ENCODE measurements around the gene TMEM129.

Gene TMEM129

GRCh38 chr4:1740021-1740545 is 19.0 kb upstream of the TMEM129 start:
- FAIRE-seq (no peak), DNase-seq (ENCODE audit: insufficient read length) (no peak)
- no peak for TF ChIP-seq POLR2A (IDR thresholded peaks at IDR 0.05; ENCODE audit: low read depth, low read length)
- no peak for TF ChIP-seq POLR2AphosphoS5 (IDR thresholded peaks at IDR 0.05; ENCODE audit: low read depth, low read length)
- no peak for TF ChIP-seq TAF1 (IDR thresholded peaks at IDR 0.05; ENCODE audit: borderline replicate concordance, low read depth, low read length)

GRCh38 chr4:1739358-1739757 is 18.2 kb upstream of the TMEM129 start:
- FAIRE-seq (no peak), DNase-seq (ENCODE audit: insufficient read length) (no peak)
- TF ChIP-seq POLR2AphosphoS5 (IDR thresholded peaks at IDR 0.05; ENCODE audit: low read depth, low read length): no peak
- no peak for TF ChIP-seq TAF1 (IDR thresholded peaks at IDR 0.05; ENCODE audit: borderline replicate concordance, low read depth, low read length)

- TF ChIP-seq POLR2AphosphoS5 (IDR thresholded peaks at IDR 0.05; ENCODE audit: low read depth, low read length) (no peak), POLR2A (IDR thresholded peaks at IDR 0.05; ENCODE audit: low read depth, low read length) (no peak), TAF1 (IDR thresholded peaks at IDR 0.05; ENCODE audit: borderline replicate concordance, low read depth, low read length) (no peak)
- FAIRE-seq: no peak
- no peak for DNase-seq (ENCODE audit: insufficient read length)
Measured at GRCh38 chr4:1738410-1738809, 17.3 kb upstream of the TMEM129 start.

- no peak for FAIRE-seq
- DNase-seq (ENCODE audit: insufficient read length): no peak
- TF ChIP-seq TAF1 (IDR thresholded peaks at IDR 0.05; ENCODE audit: borderline replicate concordance, low read depth, low read length) (no peak), POLR2A (IDR thresholded peaks at IDR 0.05; ENCODE audit: low read depth, low read length) (no peak), POLR2AphosphoS5 (IDR thresholded peaks at IDR 0.05; ENCODE audit: low read depth, low read length) (no peak)
Measured at GRCh38 chr4:1737666-1738065, 16.5 kb upstream of the TMEM129 start.

- TF ChIP-seq POLR2AphosphoS5 (IDR thresholded peaks at IDR 0.05; ENCODE audit: low read depth, low read length): no peak
- TF ChIP-seq POLR2A (IDR thresholded peaks at IDR 0.05; ENCODE audit: low read depth, low read length): no peak
- TF ChIP-seq TAF1 (IDR thresholded peaks at IDR 0.05; ENCODE audit: borderline replicate concordance, low read depth, low read length): no peak
- FAIRE-seq (no peak), DNase-seq (ENCODE audit: insufficient read length) (no peak)
Measured at GRCh38 chr4:1736812-1737211, 15.7 kb upstream of the TMEM129 start.

GRCh38 chr4:1735215-1735614 is 14.1 kb upstream of the TMEM129 start:
- FAIRE-seq (no peak), DNase-seq (ENCODE audit: insufficient read length) (no peak)
- no peak for TF ChIP-seq TAF1 (IDR thresholded peaks at IDR 0.05; ENCODE audit: borderline replicate concordance, low read depth, low read length)

GRCh38 chr4:1732911-1733310 is 11.8 kb upstream of the TMEM129 start:
- no peak for TF ChIP-seq TAF1 (IDR thresholded peaks at IDR 0.05; ENCODE audit: borderline replicate concordance, low read depth, low read length)
- no peak for TF ChIP-seq POLR2A (IDR thresholded peaks at IDR 0.05; ENCODE audit: low read depth, low read length)
- no peak; the same call in 1 of the 2 replicates for TF ChIP-seq POLR2AphosphoS5 (IDR thresholded peaks at IDR 0.05; ENCODE audit: low read depth, low read length)
- FAIRE-seq (no peak), DNase-seq (ENCODE audit: insufficient read length) (no peak)

- TF ChIP-seq POLR2AphosphoS5 (IDR thresholded peaks at IDR 0.05; ENCODE audit: low read depth, low read length) (no peak), TAF1 (IDR thresholded peaks at IDR 0.05; ENCODE audit: borderline replicate concordance, low read depth, low read length) (no peak), POLR2A (IDR thresholded peaks at IDR 0.05; ENCODE audit: low read depth, low read length) (no peak)
- DNase-seq (ENCODE audit: insufficient read length): no peak
- FAIRE-seq: no peak
Measured at GRCh38 chr4:1731180-1731579, 10.1 kb upstream of the TMEM129 start.

GRCh38 chr4:1730532-1731135 is 9.5 kb upstream of the TMEM129 start:
- no peak for FAIRE-seq
- TF ChIP-seq POLR2A (IDR thresholded peaks at IDR 0.05; ENCODE audit: low read depth, low read length) (no peak), TAF1 (IDR thresholded peaks at IDR 0.05; ENCODE audit: borderline replicate concordance, low read depth, low read length) (no peak), POLR2AphosphoS5 (IDR thresholded peaks at IDR 0.05; ENCODE audit: low read depth, low read length) (no peak)
- no peak for DNase-seq (ENCODE audit: insufficient read length)

GRCh38 chr4:1728061-1728980 is 7.2 kb upstream of the TMEM129 start:
- DNase-seq (ENCODE audit: insufficient read length) (no peak), FAIRE-seq (no peak)
- TF ChIP-seq POLR2AphosphoS5 (IDR thresholded peaks at IDR 0.05; ENCODE audit: low read depth, low read length): no peak
- TF ChIP-seq TAF1 (IDR thresholded peaks at IDR 0.05; ENCODE audit: borderline replicate concordance, low read depth, low read length): no peak
- TF ChIP-seq POLR2A (IDR thresholded peaks at IDR 0.05; ENCODE audit: low read depth, low read length): no peak

GRCh38 chr4:1727117-1728031 is 6.3 kb upstream of the TMEM129 start:
- no peak for FAIRE-seq
- TF ChIP-seq POLR2A (IDR thresholded peaks at IDR 0.05; ENCODE audit: low read depth, low read length) (no peak), TAF1 (IDR thresholded peaks at IDR 0.05; ENCODE audit: borderline replicate concordance, low read depth, low read length) (no peak), POLR2AphosphoS5 (IDR thresholded peaks at IDR 0.05; ENCODE audit: low read depth, low read length) (no peak)

More at GRCh38 chr4:1727117-1728031, 6.3 kb upstream of the TMEM129 start:
- DNase-seq (ENCODE audit: insufficient read length): no peak

Data from GM12892 (cell line).